ENCODE results near the gene PYM1. TPM values are rescaled to one million over a fixed set of nuclear protein-coding genes. Genes with fewer than 3 reads are reported as not detected.

The PYM1 gene
- total RNA-seq, 1 experiment from 2014 or later: 24.8 TPM

DNA sequence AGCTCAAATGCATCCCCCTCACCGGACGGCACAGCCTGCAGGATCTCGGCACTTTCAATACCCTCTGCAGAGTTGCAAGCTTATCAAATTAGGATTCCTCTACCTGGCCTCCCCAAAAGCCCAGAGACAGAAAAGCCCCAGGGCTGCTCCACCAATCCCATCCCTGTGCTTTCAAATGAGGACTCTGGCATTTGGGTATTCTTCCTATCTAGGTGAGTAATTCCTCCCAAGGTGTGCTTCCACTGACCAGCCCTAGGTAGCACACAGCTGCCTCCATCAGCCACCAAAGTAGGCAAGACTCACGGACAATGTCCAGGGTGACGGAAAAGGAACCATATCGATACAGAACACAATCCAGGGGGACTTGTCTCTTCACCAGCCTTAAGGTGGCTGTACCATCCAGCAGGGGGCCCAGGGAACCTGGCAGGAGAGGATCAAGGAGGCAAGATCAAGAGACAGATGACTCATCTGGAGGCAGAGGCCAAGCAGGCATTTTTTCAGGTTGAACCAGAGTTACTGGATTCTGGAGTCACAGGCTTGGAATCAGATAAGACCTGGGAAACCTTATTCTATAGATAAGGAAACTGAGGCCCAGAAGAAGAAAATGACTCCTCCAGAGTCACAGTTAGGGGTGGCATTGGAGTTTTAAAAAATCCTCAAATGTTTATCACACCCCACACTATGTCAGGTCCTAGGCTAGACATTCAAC, 28.3 kb upstream of the PYM1 start (continued):
- TF ChIP-seq SP1 (IDR thresholded peaks at IDR 0.05; ENCODE audit: low read depth): peak; percentile 81
- TF ChIP-seq EGR1 (IDR thresholded peaks at IDR 0.05; ENCODE audit: low read depth): no peak
- TF ChIP-seq EZH2phosphoT487 (IDR thresholded peaks at IDR 0.05; ENCODE audit: borderline replicate concordance): no peak
- TF ChIP-seq ZNF274 (IDR thresholded peaks at IDR 0.05; ENCODE audit: low read depth, low read length): no peak
- TF ChIP-seq FOSL1 (IDR thresholded peaks at IDR 0.05; ENCODE audit: low read depth): peak; percentile 94
- TF ChIP-seq EZH2 (IDR thresholded peaks at IDR 0.05): no peak
- peak; percentile 97 for TF ChIP-seq TCF7L2 (IDR thresholded peaks at IDR 0.05; ENCODE audit: borderline replicate concordance, extremely low read depth, insufficient read depth, insufficient read length)
- no peak for TF ChIP-seq CEBPB (IDR thresholded peaks at IDR 0.05; ENCODE audit: low read depth)
- TF ChIP-seq, protein P1, sequence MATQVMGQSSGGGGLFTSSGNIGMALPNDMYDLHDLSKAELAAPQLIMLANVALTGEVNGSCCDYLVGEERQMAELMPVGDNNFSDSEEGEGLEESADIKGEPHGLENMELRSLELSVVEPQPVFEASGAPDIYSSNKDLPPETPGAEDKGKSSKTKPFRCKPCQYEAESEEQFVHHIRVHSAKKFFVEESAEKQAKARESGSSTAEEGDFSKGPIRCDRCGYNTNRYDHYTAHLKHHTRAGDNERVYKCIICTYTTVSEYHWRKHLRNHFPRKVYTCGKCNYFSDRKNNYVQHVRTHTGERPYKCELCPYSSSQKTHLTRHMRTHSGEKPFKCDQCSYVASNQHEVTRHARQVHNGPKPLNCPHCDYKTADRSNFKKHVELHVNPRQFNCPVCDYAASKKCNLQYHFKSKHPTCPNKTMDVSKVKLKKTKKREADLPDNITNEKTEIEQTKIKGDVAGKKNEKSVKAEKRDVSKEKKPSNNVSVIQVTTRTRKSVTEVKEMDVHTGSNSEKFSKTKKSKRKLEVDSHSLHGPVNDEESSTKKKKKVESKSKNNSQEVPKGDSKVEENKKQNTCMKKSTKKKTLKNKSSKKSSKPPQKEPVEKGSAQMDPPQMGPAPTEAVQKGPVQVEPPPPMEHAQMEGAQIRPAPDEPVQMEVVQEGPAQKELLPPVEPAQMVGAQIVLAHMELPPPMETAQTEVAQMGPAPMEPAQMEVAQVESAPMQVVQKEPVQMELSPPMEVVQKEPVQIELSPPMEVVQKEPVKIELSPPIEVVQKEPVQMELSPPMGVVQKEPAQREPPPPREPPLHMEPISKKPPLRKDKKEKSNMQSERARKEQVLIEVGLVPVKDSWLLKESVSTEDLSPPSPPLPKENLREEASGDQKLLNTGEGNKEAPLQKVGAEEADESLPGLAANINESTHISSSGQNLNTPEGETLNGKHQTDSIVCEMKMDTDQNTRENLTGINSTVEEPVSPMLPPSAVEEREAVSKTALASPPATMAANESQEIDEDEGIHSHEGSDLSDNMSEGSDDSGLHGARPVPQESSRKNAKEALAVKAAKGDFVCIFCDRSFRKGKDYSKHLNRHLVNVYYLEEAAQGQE (IDR thresholded peaks at IDR 0.05; ENCODE audit: low read depth): no peak
- TF ChIP-seq ELF1 (IDR thresholded peaks at IDR 0.05; ENCODE audit: borderline replicate concordance, low read depth): no peak
- TF ChIP-seq RAD21 (IDR thresholded peaks at IDR 0.05; ENCODE audit: low read depth): peak; percentile 72
- no peak for TF ChIP-seq ZFX (IDR thresholded peaks at IDR 0.05)

All from HCT116 (cell line).